Neuron (in vitro differentiated cells): ENCODE measurements around the gene PTEN.
"Not testable (repeated sequence)": the region's sequence is repeated elsewhere in the genome, so short reads cannot be mapped to it uniquely, and the experiment has no call there.

ENCODE experiments used
- H2AFZ ChIP-seq: one replicate; pipeline ENCODE4 v1.6.1; 2013; ENCODE audit warnings: low read depth, mild to moderate bottlenecking, inconsistent platforms, low read length, moderate library complexity
- H3K27me3 ChIP-seq: one replicate; pipeline ENCODE4 v1.6.1; 2013; ENCODE audit warnings: low read length; ENCODE audit not compliant: insufficient read depth
- H3K36me3 ChIP-seq: one replicate; pipeline ENCODE4 v1.6.1; 2013; ENCODE audit warnings: low read length; ENCODE audit not compliant: insufficient read depth
- H3K4me1 ChIP-seq: one replicate; pipeline ENCODE4 v1.6.1; 2013; ENCODE audit warnings: low read length; ENCODE audit not compliant: insufficient read depth
- H3K4me3 ChIP-seq: 2 replicates; pipeline ENCODE4 v1.5.1; 2013; ENCODE audit warnings: mild to moderate bottlenecking, low read length, moderate library complexity
- H3K9me3 ChIP-seq: one replicate; pipeline ENCODE4 v1.6.1; 2013; ENCODE audit warnings: low read length

Gene PTEN

DNA sequence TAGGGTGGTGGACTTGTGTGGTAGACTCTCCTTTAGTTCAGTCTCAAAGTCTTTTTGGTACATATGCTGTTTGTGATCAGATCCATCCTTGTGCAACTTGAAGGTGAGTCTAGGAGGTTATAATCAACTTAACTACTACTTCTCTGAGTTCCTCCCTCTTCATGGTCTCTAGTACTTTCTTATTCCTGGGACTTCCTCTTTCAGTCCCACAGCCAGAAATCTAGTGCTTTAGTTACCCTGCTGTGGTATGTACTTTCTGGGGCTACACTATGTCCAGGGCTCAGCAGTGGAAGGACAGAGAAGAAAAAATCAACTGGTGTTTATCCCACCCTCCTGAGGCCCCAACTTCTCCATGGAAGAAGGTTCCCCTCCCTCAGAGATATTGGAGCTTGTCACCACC lies 26.0 kb upstream of the PTEN start:
- Histone ChIP-seq H3K4me1 (no peaks in the 10 kb centered on the region), H2AFZ (no peak overlapping the region), H3K4me3 (no peak overlapping the region), H3K9me3 (no peaks in the 10 kb centered on the region), H3K36me3 (no peaks in the 10 kb centered on the region), H3K27me3 (no peaks in the 10 kb centered on the region)

DNA sequence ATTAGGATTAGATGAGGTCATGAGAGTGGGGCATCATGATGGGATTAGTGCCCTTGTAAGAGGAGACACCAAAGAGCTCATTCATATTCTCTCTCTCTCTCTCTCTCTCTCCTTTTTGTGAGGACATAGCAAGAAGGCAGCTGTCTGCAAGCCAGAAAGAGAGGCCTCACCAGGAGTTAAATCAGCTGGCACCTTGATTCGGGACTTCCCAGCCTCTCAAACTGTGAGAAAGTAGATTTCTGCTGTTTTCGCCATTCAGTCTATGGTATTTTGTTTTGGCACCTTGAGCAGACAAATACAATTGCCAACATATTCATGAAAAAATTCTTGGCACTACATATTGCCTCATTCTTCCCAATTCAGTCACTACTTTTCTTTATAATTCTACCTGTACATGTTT lies 24.8 kb upstream of the PTEN start:
- Histone ChIP-seq H3K9me3 (no peaks in the 10 kb centered on the region), H3K27me3 (no peaks in the 10 kb centered on the region), H2AFZ (no peak overlapping the region), H3K4me1 (no peaks in the 10 kb centered on the region), H3K36me3 (no peaks in the 10 kb centered on the region), H3K4me3 (no peak overlapping the region)

DNA sequence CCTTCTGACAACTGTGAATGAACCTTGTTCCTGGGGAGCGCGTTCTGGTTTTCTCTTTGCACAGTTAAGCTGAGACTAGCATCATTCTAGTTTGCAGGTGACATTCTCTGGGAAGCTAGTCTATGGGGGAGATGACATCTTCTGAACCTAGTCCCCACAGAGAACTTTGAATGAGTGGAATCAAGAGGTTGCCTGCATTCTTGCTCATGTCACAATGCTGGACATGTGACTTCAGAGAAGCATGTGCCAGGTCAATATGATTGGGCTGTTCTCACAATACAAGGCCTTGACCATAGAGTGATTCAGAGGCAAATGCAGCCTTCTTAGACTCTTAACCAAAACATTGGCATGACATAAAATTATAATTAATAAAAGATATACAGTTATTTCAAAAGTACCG lies 22.2 kb upstream of the PTEN start:
- Histone ChIP-seq H3K36me3 (no peaks in the 10 kb centered on the region), H3K27me3 (no peaks in the 10 kb centered on the region), H3K4me1 (no peaks in the 10 kb centered on the region), H3K4me3 (no peak overlapping the region), H2AFZ (no peak overlapping the region), H3K9me3 (no peaks in the 10 kb centered on the region)

- Histone ChIP-seq H3K36me3 (no peaks in the 10 kb centered on the region), H3K9me3 (no peaks in the 10 kb centered on the region), H3K4me1 (no peaks in the 10 kb centered on the region), H3K4me3 (no peak overlapping the region), H2AFZ (no peak overlapping the region), H3K27me3 (no peaks in the 10 kb centered on the region)
These were observed 21.2 kb upstream of the PTEN start for GRCh38 chr10:87842220-87842641.

DNA sequence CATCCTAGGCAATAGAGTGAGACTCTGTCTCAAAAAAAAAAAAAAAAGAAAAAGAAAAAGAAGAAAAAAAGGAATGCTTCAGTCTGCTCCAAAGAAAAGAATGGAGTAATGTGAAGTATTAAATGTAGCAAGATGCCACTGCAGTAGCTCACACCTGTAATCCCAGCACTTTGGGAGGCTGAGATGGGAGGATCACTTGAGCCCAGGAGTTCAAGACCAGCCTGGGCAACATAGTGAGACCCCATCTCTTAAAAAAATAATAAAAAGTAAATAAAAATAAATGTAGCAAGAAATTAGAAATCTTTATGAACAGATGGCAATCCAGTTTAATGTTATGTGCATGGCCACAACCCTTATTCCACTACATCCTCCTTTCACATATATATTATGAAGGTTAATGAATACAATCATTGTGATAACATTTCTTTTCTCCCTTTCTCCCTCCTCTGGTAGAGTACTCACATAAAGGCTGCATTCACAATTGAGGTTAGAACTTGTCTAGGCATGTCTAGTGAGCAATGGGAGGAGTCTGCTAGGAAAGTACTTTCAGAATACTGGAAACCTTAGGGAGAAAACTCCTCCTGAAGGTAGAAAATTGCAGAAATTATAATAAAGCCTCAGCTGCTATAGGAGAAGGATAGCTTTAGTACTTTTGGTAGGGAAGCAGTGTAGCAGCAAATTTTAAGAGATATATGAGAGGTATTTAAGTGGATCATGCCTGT lies 20.5 kb upstream of the PTEN start:
- no peaks in the 10 kb centered on the region for H3K4me1 ChIP-seq
- no peak overlapping the region for H3K4me3 ChIP-seq
- H3K9me3 ChIP-seq = no peaks in the 10 kb centered on the region
- H3K36me3 ChIP-seq = no peaks in the 10 kb centered on the region
- H2AFZ ChIP-seq = no peak overlapping the region
- H3K27me3 ChIP-seq = no peaks in the 10 kb centered on the region

GRCh38 chr10:87843714-87844113 lies 19.7 kb upstream of the PTEN start:
- no peaks in the 10 kb centered on the region for H3K9me3 ChIP-seq
- H3K4me3 ChIP-seq = no peak overlapping the region
- H3K27me3 ChIP-seq = no peaks in the 10 kb centered on the region
- no peak overlapping the region for H2AFZ ChIP-seq
- H3K36me3 ChIP-seq = no peaks in the 10 kb centered on the region
- H3K4me1 ChIP-seq = no peaks in the 10 kb centered on the region

DNA sequence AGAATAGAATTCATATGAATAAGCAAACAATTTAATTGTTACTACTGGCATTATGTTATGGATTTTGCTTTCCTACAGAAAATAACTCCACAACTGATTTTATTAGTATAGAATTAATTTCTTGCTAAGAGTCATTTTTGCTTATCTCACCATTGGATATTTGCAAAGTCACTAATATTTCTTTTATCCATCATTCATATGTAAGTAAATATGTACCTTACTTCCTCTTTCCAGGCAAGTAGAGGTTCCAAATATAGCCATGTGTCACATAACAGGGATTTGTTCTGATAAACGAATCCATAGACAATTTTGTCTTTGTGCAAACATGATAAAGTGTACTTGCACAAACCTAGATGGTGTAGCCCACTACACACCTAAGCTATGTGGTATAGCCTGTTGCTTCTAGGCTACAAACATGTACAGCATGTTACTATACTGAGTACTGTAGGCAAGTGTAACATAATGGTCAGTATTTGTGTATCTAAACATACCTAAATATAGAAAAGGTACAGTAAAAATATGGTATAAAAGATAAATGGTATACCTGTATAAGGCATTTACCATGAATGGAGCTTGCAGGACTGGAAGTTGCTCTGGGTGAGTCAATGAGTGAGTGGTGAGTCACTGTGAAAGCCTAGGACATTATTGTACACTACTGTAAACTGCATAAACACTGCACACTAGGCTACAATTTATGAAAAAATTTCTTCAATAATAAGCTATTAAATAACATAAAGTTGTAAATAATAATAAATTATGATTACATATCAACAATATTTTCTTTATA lies 18.4 kb upstream of the PTEN start:
- Histone ChIP-seq H3K4me3 (no peak overlapping the region), H3K4me1 (no peaks in the 10 kb centered on the region), H2AFZ (no peak overlapping the region), H3K9me3 (no peaks in the 10 kb centered on the region), H3K27me3 (no peaks in the 10 kb centered on the region), H3K36me3 (no peaks in the 10 kb centered on the region)

- Histone ChIP-seq H2AFZ (no peak overlapping the region), H3K27me3 (no peaks in the 10 kb centered on the region), H3K36me3 (no peaks in the 10 kb centered on the region), H3K4me3 (no peak overlapping the region), H3K9me3 (no peaks in the 10 kb centered on the region), H3K4me1 (peaks cover 3% of the 10 kb centered on the region)
These were observed 17.8 kb upstream of the PTEN start for GRCh38 chr10:87845624-87845998.

- Histone ChIP-seq H3K9me3 (no peaks in the 10 kb centered on the region), H3K4me1 (peaks cover 3% of the 10 kb centered on the region), H3K4me3 (no peak overlapping the region), H3K36me3 (no peaks in the 10 kb centered on the region), H2AFZ (no peak overlapping the region), H3K27me3 (no peaks in the 10 kb centered on the region)
These were observed 17.4 kb upstream of the PTEN start for GRCh38 chr10:87846023-87846422.

DNA sequence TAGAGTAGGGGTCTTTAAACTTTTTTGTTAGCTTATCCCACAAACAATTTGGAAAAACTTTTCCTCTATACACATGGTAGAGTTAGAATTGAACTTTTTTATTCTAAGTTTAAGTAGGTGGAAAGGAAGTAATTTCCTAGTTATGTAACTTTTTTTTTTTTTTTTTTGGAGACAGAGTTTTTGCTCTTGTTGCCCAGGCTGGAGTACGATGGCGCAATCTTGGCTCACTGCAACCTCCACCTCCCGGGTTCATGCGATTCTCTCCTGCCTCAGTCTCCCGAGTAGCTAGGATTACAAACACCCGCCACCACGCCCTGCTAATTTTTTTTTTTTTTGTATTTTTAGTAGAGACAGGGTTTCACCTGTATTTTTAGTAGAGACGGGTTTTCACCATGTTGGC lies 16.7 kb upstream of the PTEN start:
- not testable (repeated sequence) for H3K4me1 ChIP-seq, H3K4me3 ChIP-seq, H2AFZ ChIP-seq, H3K36me3 ChIP-seq, H3K27me3 ChIP-seq, H3K9me3 ChIP-seq

DNA sequence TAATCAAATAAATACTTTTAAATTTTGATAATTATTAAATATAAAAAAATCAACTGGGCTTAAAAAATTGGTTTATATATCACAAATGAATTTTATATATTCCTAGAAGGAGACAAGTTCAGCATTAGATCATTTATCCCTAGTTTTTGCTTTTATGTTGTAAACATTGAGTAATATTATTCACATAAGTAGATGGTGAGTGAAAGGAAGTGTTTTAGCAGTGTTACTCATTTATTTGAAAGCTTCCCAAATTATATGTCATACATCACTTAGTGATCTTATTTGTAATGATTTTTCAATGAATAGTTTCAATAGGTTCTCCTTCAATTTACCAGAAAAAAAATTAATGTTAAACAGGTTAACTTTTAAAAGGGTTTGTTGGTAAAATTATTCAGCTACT lies 15.9 kb upstream of the PTEN start:
- H3K27me3 ChIP-seq = no peaks in the 10 kb centered on the region
- no peak overlapping the region for H3K4me3 ChIP-seq
- H2AFZ ChIP-seq = no peak overlapping the region
- no peaks in the 10 kb centered on the region for H3K9me3 ChIP-seq
- no peaks in the 10 kb centered on the region for H3K36me3 ChIP-seq
- peaks cover 3% of the 10 kb centered on the region for H3K4me1 ChIP-seq

- H3K36me3 ChIP-seq = no peaks in the 10 kb centered on the region
- no peak overlapping the region for H2AFZ ChIP-seq
- no peak overlapping the region for H3K4me3 ChIP-seq
- peaks cover 3% of the 10 kb centered on the region for H3K4me1 ChIP-seq
- H3K27me3 ChIP-seq = no peaks in the 10 kb centered on the region
- H3K9me3 ChIP-seq = no peaks in the 10 kb centered on the region
These were observed 14.4 kb upstream of the PTEN start for GRCh38 chr10:87849001-87849400.

DNA sequence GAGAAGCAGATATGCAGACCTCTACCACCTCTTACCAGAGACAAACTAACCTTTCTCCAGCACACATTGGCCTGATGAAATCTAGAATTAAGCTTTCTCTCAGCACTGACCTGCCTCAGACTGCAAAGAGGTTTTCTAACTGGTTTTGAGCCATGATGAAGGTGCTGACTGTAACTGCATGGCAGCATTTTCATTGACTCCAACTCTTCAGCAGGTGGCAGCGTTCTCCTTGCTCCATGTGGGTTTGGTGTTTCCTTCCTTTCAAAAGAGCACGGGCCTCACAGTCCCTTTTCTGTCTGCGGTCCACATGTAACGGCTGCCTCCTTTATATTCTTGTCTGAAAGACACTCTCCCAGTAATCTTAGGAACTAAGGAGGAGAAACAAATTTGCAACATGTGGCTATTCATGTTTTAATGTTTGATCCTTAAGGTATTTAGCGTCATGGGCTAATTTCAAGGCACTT lies 12.7 kb upstream of the PTEN start:
- Histone ChIP-seq H2AFZ (peak overlapping the region; percentile 50), H3K36me3 (no peaks in the 10 kb centered on the region), H3K27me3 (no peaks in the 10 kb centered on the region), H3K9me3 (no peaks in the 10 kb centered on the region), H3K4me1 (peaks cover 3% of the 10 kb centered on the region), H3K4me3 (no peak overlapping the region)
